Adipocyte (in vitro differentiated cells): Measurements from ENCODE around the gene INTS4.
"Not testable (repeated sequence)": the region's sequence is repeated elsewhere in the genome, so short reads cannot be mapped to it uniquely, and the experiment has no call there.

Experiments
- DNase-seq: peaks from one replicate; pipeline ENCODE4 v3.0.0-alpha.2; 2015; ENCODE audit warnings: low read depth
- H3K27me3 ChIP-seq: replicated peaks from 2 replicates; pipeline ENCODE4 v1.7.0; 2013; ENCODE audit warnings: mild to moderate bottlenecking, low read length, moderate library complexity; ENCODE audit not compliant: control insufficient read depth, insufficient read depth
- H3K36me3 ChIP-seq: 2 replicates; pipeline ENCODE4 v1.7.0; 2013; ENCODE audit warnings: low read length, mild to moderate bottlenecking, moderate library complexity; ENCODE audit not compliant: control insufficient read depth, insufficient read depth, severe bottlenecking
- H3K4me1 ChIP-seq: 2 replicates; pipeline ENCODE4 v1.7.0; 2013; ENCODE audit warnings: mild to moderate bottlenecking, low read length, moderate library complexity; ENCODE audit not compliant: control insufficient read depth, insufficient read depth
- H3K4me3 ChIP-seq: 2 replicates; pipeline ENCODE4 v1.7.0; 2013; ENCODE audit warnings: mild to moderate bottlenecking, low read length, moderate library complexity
- H3K9ac ChIP-seq: 2 replicates; pipeline ENCODE4 v1.7.0; 2013; ENCODE audit warnings: mild to moderate bottlenecking, low read length, moderate library complexity
- H3K9me3 ChIP-seq: 2 replicates; pipeline ENCODE4 v1.7.0; 2013; ENCODE audit warnings: mild to moderate bottlenecking, low read length, moderate library complexity; ENCODE audit not compliant: control insufficient read depth

INTS4 gene

GRCh38 chr11:77930334-77931208 lies 63.9 kb downstream of the INTS4 start:
- H3K4me3 ChIP-seq, H3K4me1 ChIP-seq, H3K9ac ChIP-seq, H3K27me3 ChIP-seq, H3K9me3 ChIP-seq: not testable (repeated sequence)
- peaks cover 22% of the 10 kb centered on the region for H3K36me3 ChIP-seq
- DNase-seq = peak; percentile 44

- H3K27me3 ChIP-seq, DNase-seq, H3K9ac ChIP-seq, H3K4me3 ChIP-seq, H3K4me1 ChIP-seq, H3K9me3 ChIP-seq: not testable (repeated sequence)
- H3K36me3 ChIP-seq = peaks cover 21% of the 10 kb centered on the region
Measured at GRCh38 chr11:77917713-77918112, 76.8 kb downstream of the INTS4 start.

GRCh38 chr11:77914307-77914791 lies 80.1 kb downstream of the INTS4 start:
- H3K9me3 ChIP-seq, H3K27me3 ChIP-seq, H3K9ac ChIP-seq, H3K4me3 ChIP-seq, H3K4me1 ChIP-seq: not testable (repeated sequence)
- peak; percentile 79 for DNase-seq
- peaks cover 23% of the 10 kb centered on the region for H3K36me3 ChIP-seq

GRCh38 chr11:77913608-77914306 lies 80.7 kb downstream of the INTS4 start:
- not testable (repeated sequence) for H3K4me3 ChIP-seq, H3K4me1 ChIP-seq, H3K9me3 ChIP-seq, H3K27me3 ChIP-seq, H3K9ac ChIP-seq
- peaks cover 20% of the 10 kb centered on the region for H3K36me3 ChIP-seq
- DNase-seq = peak; percentile 10

- DNase-seq, H3K27me3 ChIP-seq, H3K4me1 ChIP-seq, H3K4me3 ChIP-seq, H3K9ac ChIP-seq, H3K9me3 ChIP-seq: not testable (repeated sequence)
- peaks cover 28% of the 10 kb centered on the region for H3K36me3 ChIP-seq
Measured at GRCh38 chr11:77910828-77911227, 83.6 kb downstream of the INTS4 start.

GRCh38 chr11:77909277-77909676 lies 85.2 kb downstream of the INTS4 start:
- DNase-seq = no peak
- Histone ChIP-seq H3K9ac (no peak overlapping the region), H3K27me3 (no peaks in the 10 kb centered on the region), H3K36me3 (peaks cover 33% of the 10 kb centered on the region), H3K9me3 (no peaks in the 10 kb centered on the region), H3K4me3 (no peak overlapping the region), H3K4me1 (peaks cover 4% of the 10 kb centered on the region)

GRCh38 chr11:77908835-77909234 lies 85.6 kb downstream of the INTS4 start:
- Histone ChIP-seq H3K9me3 (no peaks in the 10 kb centered on the region), H3K4me1 (no peaks in the 10 kb centered on the region), H3K4me3 (no peak overlapping the region), H3K9ac (no peak overlapping the region), H3K27me3 (no peaks in the 10 kb centered on the region), H3K36me3 (peaks cover 33% of the 10 kb centered on the region)
- no peak for DNase-seq

- H3K9ac ChIP-seq, H3K27me3 ChIP-seq, H3K4me1 ChIP-seq, H3K4me3 ChIP-seq, H3K9me3 ChIP-seq: not testable (repeated sequence)
- H3K36me3 ChIP-seq = peaks cover 11% of the 10 kb centered on the region
- peak; percentile 69 for DNase-seq
Measured at GRCh38 chr11:77894949-77895348, 99.5 kb downstream of the INTS4 start.

GRCh38 chr11:77891703-77892102 lies 102.8 kb downstream of the INTS4 start:
- H3K9me3 ChIP-seq, DNase-seq: not testable (repeated sequence)

GRCh38 chr11:77891256-77891655 lies 103.2 kb downstream of the INTS4 start:
- not testable (repeated sequence) for H3K4me1 ChIP-seq, DNase-seq, H3K27me3 ChIP-seq, H3K4me3 ChIP-seq, H3K9me3 ChIP-seq, H3K9ac ChIP-seq
- peaks cover 13% of the 10 kb centered on the region for H3K36me3 ChIP-seq

More at GRCh38 chr11:77891703-77892102, 102.8 kb downstream of the INTS4 start:
- H3K4me1 ChIP-seq, H3K27me3 ChIP-seq, H3K4me3 ChIP-seq, H3K9ac ChIP-seq: not testable (repeated sequence)
- peaks cover 11% of the 10 kb centered on the region for H3K36me3 ChIP-seq

- not testable (repeated sequence) for H3K27me3 ChIP-seq, H3K4me1 ChIP-seq, H3K9ac ChIP-seq, H3K4me3 ChIP-seq, H3K9me3 ChIP-seq
- peak; percentile 25 for DNase-seq
- peaks cover 16% of the 10 kb centered on the region for H3K36me3 ChIP-seq
Measured at GRCh38 chr11:77890619-77891056, 103.8 kb downstream of the INTS4 start.
